IMR-90 (cell line): Measurements from ENCODE around the gene KNTC1. TPM values are rescaled to one million over a fixed set of nuclear protein-coding genes. Genes with fewer than 3 reads are reported as not detected.

ENCODE experiments used
- ATAC-seq: fragments of 200-7000 bp; cut with Tn5 transposase; 2 replicates; pipeline ENCODE4 v1.9.1; 2020; ENCODE audit warnings: low read depth, mild to moderate bottlenecking, moderate library complexity
- BruUV-seq: library from RNA; stranded (reverse); fragments of 400-500 nt; replicated peaks from 2 replicates; lab custom pipeline; 2021; lab: Mats Ljungman, UMichigan
- CTCF ChIA-PET: fragments of 300-600 bp; formaldehyde crosslinking; extraction: SDS; loops from one replicate; lab custom pipeline; 2021; ENCODE audit warnings: antibody characterized with exemption; lab: Yijun Ruan, JAX
- POLR2A ChIA-PET: fragments of 300-600 bp; sonication (Branson Sonifier 250); formaldehyde crosslinking; loops from one replicate; lab custom pipeline; 2022; ENCODE audit warnings: antibody characterized with exemption; ENCODE audit not compliant: unreplicated experiment; lab: Charles Lee
- DNase-seq: peaks from one replicate; pipeline ENCODE4 v3.0.0; 2013
- H2AFZ ChIP-seq: replicated peaks from 2 replicates; pipeline ENCODE3; 2013; ENCODE audit warnings: low read length, mild to moderate bottlenecking; ENCODE audit not compliant: poor library complexity
- H2AK5ac ChIP-seq: 2 replicates; pipeline ENCODE4 v1.6.1; 2013; ENCODE audit warnings: low read depth, low read length, inconsistent platforms
- H2AK9ac ChIP-seq: replicated peaks from 2 replicates; pipeline ENCODE3; 2013; ENCODE audit warnings: mild to moderate bottlenecking, low read depth, low read length, moderate library complexity; ENCODE audit not compliant: poor library complexity
- H2BK120ac ChIP-seq: 2 replicates; pipeline ENCODE4 v1.6.1; 2013; ENCODE audit warnings: low read depth, low read length, inconsistent platforms
- H2BK15ac ChIP-seq: 3 replicates; pipeline ENCODE4 v1.6.1; 2013; ENCODE audit warnings: low read depth, low read length, inconsistent platforms
- H2BK20ac ChIP-seq: 2 replicates; pipeline ENCODE4 v1.6.1; 2013; ENCODE audit warnings: low read depth, mild to moderate bottlenecking, inconsistent platforms, low read length, moderate library complexity
- H2BK5ac ChIP-seq: 2 replicates; pipeline ENCODE4 v1.6.1; 2013; ENCODE audit warnings: mild to moderate bottlenecking, low read depth, low read length, inconsistent platforms; ENCODE audit not compliant: poor library complexity, severe bottlenecking
- H3K14ac ChIP-seq: replicated peaks from 2 replicates; pipeline ENCODE4 v1.6.1; 2013; ENCODE audit warnings: low read depth, low read length, inconsistent platforms
- H3K18ac ChIP-seq: 2 replicates; pipeline ENCODE4 v1.6.1; 2013; ENCODE audit warnings: low read depth, low read length, control low read depth
- H3K23ac ChIP-seq: 2 replicates; pipeline ENCODE4 v1.6.1; 2013; ENCODE audit warnings: low read depth, low read length, inconsistent platforms
- H3K27ac ChIP-seq: 2 replicates; pipeline ENCODE4 v1.5.1; 2013; ENCODE audit warnings: mild to moderate bottlenecking, control low read depth, low read length; ENCODE audit not compliant: insufficient read depth
- H3K27me3 ChIP-seq: 2 replicates; pipeline ENCODE4 v1.6.1; 2013; ENCODE audit warnings: low read length; ENCODE audit not compliant: control insufficient read depth, insufficient read depth
- H3K36me3 ChIP-seq: 2 replicates; pipeline ENCODE4 v1.6.1; 2013; ENCODE audit warnings: low read length, mixed read lengths; ENCODE audit not compliant: control insufficient read depth, insufficient read depth
- H3K4ac ChIP-seq: 2 replicates; pipeline ENCODE4 v1.6.1; 2013; ENCODE audit warnings: low read depth, low read length, inconsistent platforms
- H3K4me1 ChIP-seq: 2 replicates; pipeline ENCODE4 v1.6.1; 2013; ENCODE audit warnings: low read length, mixed read lengths; ENCODE audit not compliant: control insufficient read depth, insufficient read depth
- H3K4me2 ChIP-seq: 2 replicates; pipeline ENCODE4 v1.6.1; 2013; ENCODE audit warnings: low read depth, mild to moderate bottlenecking, control low read depth, low read length, moderate library complexity
- H3K4me3 ChIP-seq: 2 replicates; pipeline ENCODE4 v1.5.1; 2013; ENCODE audit warnings: low read depth, mild to moderate bottlenecking, control low read depth, low read length, moderate library complexity; ENCODE audit not compliant: insufficient read depth
- H3K56ac ChIP-seq: 2 replicates; pipeline ENCODE4 v1.6.1; 2013; ENCODE audit warnings: low read length, inconsistent platforms; ENCODE audit not compliant: insufficient read depth; ENCODE audit errors: extremely low read depth
- H3K79me1 ChIP-seq, 2 experiments: 2 replicates each; pipeline ENCODE4 v1.6.1; 2013; ENCODE audit warnings: low read length in 2 of 2, inconsistent platforms in 1 of 2, low read depth in 1 of 2
- H3K9ac ChIP-seq: 2 replicates; pipeline ENCODE4 v1.6.1; 2013; ENCODE audit warnings: low read depth, low read length, control low read depth
- H3K9me1 ChIP-seq: 2 replicates; pipeline ENCODE4 v1.6.1; 2013; ENCODE audit warnings: low read length, inconsistent platforms; ENCODE audit not compliant: insufficient read depth
- H3K9me3 ChIP-seq: 2 replicates; pipeline ENCODE4 v1.6.1; 2013; ENCODE audit warnings: low read length; ENCODE audit not compliant: control insufficient read depth, insufficient read depth
- H4K20me1 ChIP-seq: 2 replicates; pipeline ENCODE4 v1.6.1; 2013; ENCODE audit warnings: low read length, inconsistent platforms; ENCODE audit not compliant: insufficient read depth
- H4K5ac ChIP-seq: 2 replicates; pipeline ENCODE4 v1.6.1; 2013; ENCODE audit warnings: mild to moderate bottlenecking, low read depth, low read length, control low read depth
- H4K8ac ChIP-seq, 2 experiments: 2 replicates each; pipeline ENCODE4 v1.6.1; 2013; ENCODE audit warnings: low read depth in 2 of 2, low read length in 2 of 2, control low read depth in 1 of 2, inconsistent platforms in 1 of 2
- H4K91ac ChIP-seq: 2 replicates; pipeline ENCODE4 v1.6.1; 2013; ENCODE audit warnings: low read depth, low read length, inconsistent platforms; ENCODE audit not compliant: insufficient read depth
- CEBPB ChIP-seq: IDR thresholded peaks from 2 replicates; pipeline ENCODE4 v1.6.1; 2012; ENCODE audit warnings: low read depth, low read length, improper control_type of control experiment
- MXI1 ChIP-seq: IDR thresholded peaks from 2 replicates; pipeline ENCODE4 v1.6.1; 2012; ENCODE audit warnings: low read depth, mild to moderate bottlenecking, low read length, moderate library complexity, borderline replicate concordance
- POLR2A ChIP-seq: IDR thresholded peaks from 2 replicates; pipeline ENCODE4 v1.6.1; 2012; ENCODE audit warnings: mild to moderate bottlenecking, low read depth, low read length
- WGBS, 2 experiments: methylation state at CpG; one replicate each; pipeline versions ENCODE4 v1.1.5 to v1.1.7; 2013; ENCODE audit warnings: missing lambda C conversion rate in 2 of 2; ENCODE audit not compliant: insufficient read length in 1 of 2; ENCODE audit errors: extremely low coverage in 2 of 2; 5-methylcytosine and 5-hydroxymethylcytosine counted together
- dilution Hi-C: fragments of 300-500 bp; cut with HindIII; formaldehyde crosslinking; loops from one replicate; pipeline ENCODE4 v1.14.3; 2018; ENCODE audit warnings: low sequenced_read_pairs; ENCODE audit not compliant: unreplicated experiment
- in situ Hi-C: fragments of 300-500 bp; cut with MboI; formaldehyde crosslinking; loops from 3 replicates; pipeline ENCODE4 v1.14.3; 2019; ENCODE audit warnings: low sequenced_read_pairs, inconsistent platforms, mixed read lengths
- intact Hi-C: fragments of 100-400 bp; cut with micrococcal nuclease; formaldehyde crosslinking; loops from 2 replicates; pipeline ENCODE4 v1.10.0; 2022
- polyA plus RNA-seq, 3 experiments: library from polyadenylated mRNA; depleted of rRNA; stranded (reverse); fragments of >200 nt; gene quantifications; 2 replicates each; pipeline ENCODE4 v1.2.3, GENCODE V29; 2012; ENCODE audit warnings: low replicate concordance in 1 of 3
- total RNA-seq: library from RNA; depleted of rRNA; stranded (reverse); fragments of >200 nt; gene quantifications from 2 replicates; pipeline ENCODE4 v1.2.3, GENCODE V29; 2012

The KNTC1 gene
- total and polyA plus RNA-seq, 2 of the 4 experiments (the other 2 are of a cell fraction), result 16.6 to 23.7 TPM

DNA sequence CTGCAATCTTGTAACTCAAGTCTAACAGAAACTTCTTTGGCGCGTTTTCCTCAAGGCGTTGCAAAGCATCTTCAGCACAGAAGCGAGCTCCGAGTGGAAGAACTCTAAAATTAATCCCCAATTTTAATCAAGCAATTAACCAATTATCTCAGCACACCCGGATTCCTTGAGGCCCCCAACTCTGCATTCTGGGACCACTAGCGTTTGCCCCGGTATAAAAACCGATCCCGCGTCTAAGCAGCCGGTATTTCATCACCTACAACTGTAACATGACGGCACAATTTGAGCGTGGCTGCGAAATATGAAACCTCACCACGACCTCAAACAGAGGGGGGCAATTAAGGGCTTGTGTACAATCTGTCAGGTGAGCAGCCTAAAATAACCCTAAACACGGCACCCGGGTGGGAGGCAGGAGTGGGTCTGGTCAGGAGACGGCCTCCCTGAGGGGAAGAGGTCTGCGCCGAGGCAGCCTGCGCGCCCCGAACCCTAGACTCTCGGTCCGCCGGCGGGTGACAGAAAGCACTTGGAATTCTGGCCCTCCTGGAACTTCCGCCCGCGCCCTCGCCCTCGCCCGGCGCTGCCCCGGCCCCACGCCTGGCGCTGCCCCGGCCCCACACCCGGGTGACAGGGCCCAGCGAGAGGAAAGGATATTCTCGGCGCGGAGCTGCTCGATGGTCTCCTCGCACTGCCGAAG, 26.9 kb upstream of the KNTC1 start:
- intact Hi-C loops (no loop called here), dilution Hi-C loops (no loop called here), in situ Hi-C loops (no loop called here)
- H4K20me1 ChIP-seq, result peaks cover 18% of the 10 kb centered on the region
- peak overlapping the region; percentile 77 for H3K18ac ChIP-seq
- CTCF ChIA-PET, result interaction anchor here (1.0 kb wide), 2 partner anchors 17 to 252 kb away, joined by 3 read pairs; partner anchors contain the start of gene DENR
- TF ChIP-seq POLR2A, result no peak
- TF ChIP-seq MXI1, result peak; percentile 51; the same call in 1 of the 2 replicates
- TF ChIP-seq CEBPB, result peak; percentile 88
- POLR2A ChIA-PET, result interaction anchor here (0.8 to 1.5 kb wide), 2 partner anchors 101 to 102 kb away, joined by 3 read pairs; no protein-coding TSS in a partner anchor
- H3K9ac ChIP-seq, result peak overlapping the region; percentile 93
- no peaks in the 10 kb centered on the region for H3K4me1 ChIP-seq
- peak overlapping the region; percentile 90 for H2BK5ac ChIP-seq
- H3K79me1 ChIP-seq, result peaks cover 7 to 41% of the 10 kb centered on the region in 2 experiments
- peak overlapping the region; percentile 96 for H3K4ac ChIP-seq
- peak overlapping the region; percentile 90 for H2AK5ac ChIP-seq
- BruUV-seq, result TSS peak; percentile 19
- H3K27me3 ChIP-seq, result no peaks in the 10 kb centered on the region
- peak overlapping the region; percentile 95 for H3K14ac ChIP-seq
- H3K56ac ChIP-seq, result peak overlapping the region; percentile 97
- H3K36me3 ChIP-seq, result peaks cover 16% of the 10 kb centered on the region
- ATAC-seq (peak; percentile 51), DNase-seq (peak; percentile 73)
- WGBS, 2 experiments, result 0% methylated on average over 17 of the region's 47 CpGs; no CpG with 5 or more reads in 1 of the 2 experiments
- peak overlapping the region; percentile 30; the same call in 1 of the 2 replicates for H2BK20ac ChIP-seq
- peak overlapping the region; percentile 98 for H4K91ac ChIP-seq
- peak overlapping the region; percentile 96 for H2AFZ ChIP-seq
- peak overlapping the region; percentile 85 for H2BK120ac ChIP-seq
- H3K27ac ChIP-seq, result peak overlapping the region; percentile 93
- peak overlapping the region; percentile 83 for H4K5ac ChIP-seq
- H2BK15ac ChIP-seq, result peak overlapping the region; percentile 58; the same call in 2 of the 3 replicates
- H3K23ac ChIP-seq, result peak overlapping the region; percentile 98
- no peaks in the 10 kb centered on the region for H3K9me1 ChIP-seq
- peak overlapping the region; percentile 83 to 96 for H4K8ac ChIP-seq
- H2AK9ac ChIP-seq, result peak overlapping the region; percentile 98
- no peaks in the 10 kb centered on the region for H3K9me3 ChIP-seq
- peak overlapping the region; percentile 77 for H3K4me3 ChIP-seq
- peak overlapping the region; percentile 63 for H3K4me2 ChIP-seq
